Measurements from ENCODE around the gene ANKRD42.

Gene ANKRD42

DNA sequence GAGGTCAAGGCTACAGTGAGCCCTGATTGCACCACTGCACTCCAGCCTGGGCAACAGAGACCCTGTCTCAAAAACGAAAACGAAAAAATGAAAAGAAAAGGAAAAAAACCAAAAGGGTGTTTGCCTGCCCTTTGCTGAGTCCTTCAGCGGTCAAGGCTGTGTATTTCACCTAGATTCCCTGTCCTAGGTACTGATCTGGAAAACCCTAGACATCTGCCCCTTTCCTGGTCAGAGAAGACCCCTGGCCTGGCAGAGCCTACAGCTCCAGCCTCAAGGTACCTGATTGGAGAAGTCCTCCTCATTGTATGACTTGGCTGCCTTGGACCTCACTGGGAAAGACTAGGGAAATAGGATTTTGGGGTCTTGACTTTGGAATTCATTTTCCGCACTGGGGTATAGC lies 100.7 kb downstream of the ANKRD42 start:
- DNase-seq: no peak

All from NCI-H1694 treated with DMSO at 0.1 percent for 48 hours (cell line).